GM21526 (cell line): ENCODE results near the gene LIFR.

ENCODE experiments used
- ATAC-seq: cut with Tn5 transposase; IDR thresholded peaks from one replicate; pipeline ENCODE4 v1.9.1; 2021; ENCODE audit warnings: moderate library complexity; ENCODE audit not compliant: unreplicated experiment, low FRiP score

LIFR gene

DNA sequence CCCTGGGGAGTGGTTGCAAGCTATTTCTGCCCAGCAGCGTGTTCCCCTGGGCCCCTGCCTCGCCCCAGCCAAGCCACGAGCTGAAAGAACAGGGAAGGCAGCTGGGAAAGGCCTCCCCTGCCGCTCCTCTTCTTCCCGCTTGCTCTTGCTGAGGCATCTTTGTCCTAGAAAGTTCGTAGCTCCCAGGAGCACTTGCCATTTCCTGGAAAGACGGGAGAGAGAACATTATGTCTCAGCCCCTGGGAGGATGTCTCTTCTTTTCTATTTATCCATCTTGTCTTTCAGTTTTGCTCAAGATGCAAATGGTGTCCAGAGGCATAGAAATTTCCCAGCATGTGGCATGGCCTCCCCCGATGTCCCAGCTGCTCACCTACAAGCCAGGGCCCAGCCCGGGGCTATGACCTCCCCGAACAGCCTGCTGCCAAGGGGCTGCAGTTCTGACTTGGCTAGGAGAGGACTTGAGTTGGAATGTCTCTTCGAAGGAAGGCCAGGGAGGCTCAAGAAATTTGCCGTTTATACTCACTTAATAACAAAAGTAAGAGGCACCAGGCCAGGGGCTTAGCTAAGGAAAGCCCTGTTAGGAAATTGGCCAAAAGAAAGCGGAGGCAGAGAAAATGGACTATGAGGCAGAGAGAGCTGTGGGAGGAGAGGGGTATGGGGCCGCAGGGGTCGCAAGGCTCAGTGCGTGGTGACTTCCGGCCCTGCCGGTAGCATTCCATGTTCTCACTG, 87.3 kb downstream of the LIFR start:
- no peak for ATAC-seq

DNA sequence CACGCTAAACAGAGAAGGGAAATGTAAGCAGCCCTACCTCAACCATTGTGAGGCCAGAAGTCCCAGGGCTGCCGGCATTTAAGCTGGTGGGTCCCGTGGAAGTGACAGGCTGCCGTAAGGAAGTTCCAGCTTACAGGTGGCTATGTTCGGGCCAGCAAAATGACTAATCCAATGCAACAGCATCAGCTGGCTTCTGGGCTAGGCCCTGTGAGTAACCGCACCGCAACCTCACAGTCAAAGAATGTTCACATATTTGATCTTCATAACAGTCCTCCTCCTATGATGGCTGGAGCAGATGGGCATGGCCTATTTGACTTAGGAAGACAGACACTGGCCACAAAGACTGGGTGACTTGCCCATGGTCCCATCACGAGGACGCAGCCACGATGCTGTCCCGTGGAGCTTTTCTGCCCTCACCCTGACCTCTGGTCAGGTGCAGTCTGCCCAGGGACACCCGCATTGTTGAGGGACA, 88.2 kb downstream of the LIFR start:
- no peak for ATAC-seq

DNA sequence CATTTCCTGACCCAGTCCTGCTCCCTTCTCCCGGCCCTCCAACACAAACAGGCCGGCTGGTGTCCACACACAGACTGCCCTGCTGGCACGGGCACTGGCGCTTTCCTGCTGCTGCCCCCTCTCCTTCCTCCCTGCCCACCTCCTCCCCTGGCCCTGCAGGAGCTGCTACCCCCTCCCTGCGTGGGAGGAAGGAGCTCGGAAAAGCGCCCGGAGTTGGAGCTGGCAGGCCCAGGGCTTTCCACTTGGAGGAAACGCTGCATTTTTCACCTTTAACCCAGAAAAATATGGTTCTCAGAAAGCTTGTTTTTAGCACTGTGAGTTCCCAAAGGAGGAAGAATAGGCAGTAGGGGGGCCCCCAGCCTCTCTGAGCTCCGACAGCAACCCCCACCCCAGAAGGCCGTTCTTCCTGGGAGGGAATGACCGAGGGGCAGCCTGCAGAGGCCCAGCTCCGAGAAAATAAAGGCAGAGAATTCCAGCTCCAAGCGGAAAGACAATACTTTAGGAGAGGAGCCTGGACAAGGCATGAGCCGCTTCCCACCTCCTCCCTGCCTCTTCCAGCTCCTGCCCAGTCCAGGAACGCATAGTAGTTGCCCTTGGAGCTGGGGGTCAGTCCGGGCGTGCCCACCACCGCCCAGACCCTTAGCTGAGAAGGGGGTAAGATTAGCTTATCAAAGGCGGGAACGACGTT, 88.9 kb downstream of the LIFR start:
- no peak for ATAC-seq

DNA sequence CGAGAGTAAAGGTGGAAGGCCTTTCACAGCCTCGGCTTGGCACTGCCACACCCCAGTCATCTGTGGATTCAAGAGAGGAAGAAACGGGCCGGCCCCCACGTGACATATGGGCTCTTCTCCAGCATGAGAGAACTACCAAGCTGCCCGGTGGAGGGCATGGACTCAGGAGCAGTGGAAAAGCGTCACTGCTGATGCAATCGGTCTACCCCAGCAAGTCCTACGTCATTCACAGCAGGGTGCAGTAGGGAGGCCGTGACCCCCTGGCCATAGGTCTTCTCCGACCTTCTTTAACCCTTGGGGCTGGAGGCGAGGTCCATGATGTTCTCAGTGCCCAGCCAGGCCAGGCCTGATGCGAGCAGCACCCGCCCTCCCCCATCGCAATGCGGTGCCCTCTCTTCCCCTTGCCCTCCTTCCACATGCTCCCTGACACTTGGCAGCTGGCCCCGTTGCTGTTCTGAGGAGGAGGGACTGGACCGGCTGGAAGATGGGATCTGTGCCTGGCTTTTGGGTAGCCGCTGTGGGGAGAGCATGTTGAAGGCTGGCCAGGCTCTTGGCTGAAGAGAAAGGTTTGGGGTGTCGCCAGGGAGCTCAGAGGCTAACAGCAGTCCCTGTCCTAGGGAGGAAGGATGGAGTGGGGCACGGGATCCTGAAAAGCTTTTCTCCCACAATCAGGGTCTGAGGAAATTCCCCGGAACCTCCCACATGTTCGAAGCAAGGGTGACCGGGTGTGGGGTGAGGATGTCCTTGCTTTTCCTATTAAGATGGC, 89.8 kb downstream of the LIFR start:
- ATAC-seq: no peak

DNA sequence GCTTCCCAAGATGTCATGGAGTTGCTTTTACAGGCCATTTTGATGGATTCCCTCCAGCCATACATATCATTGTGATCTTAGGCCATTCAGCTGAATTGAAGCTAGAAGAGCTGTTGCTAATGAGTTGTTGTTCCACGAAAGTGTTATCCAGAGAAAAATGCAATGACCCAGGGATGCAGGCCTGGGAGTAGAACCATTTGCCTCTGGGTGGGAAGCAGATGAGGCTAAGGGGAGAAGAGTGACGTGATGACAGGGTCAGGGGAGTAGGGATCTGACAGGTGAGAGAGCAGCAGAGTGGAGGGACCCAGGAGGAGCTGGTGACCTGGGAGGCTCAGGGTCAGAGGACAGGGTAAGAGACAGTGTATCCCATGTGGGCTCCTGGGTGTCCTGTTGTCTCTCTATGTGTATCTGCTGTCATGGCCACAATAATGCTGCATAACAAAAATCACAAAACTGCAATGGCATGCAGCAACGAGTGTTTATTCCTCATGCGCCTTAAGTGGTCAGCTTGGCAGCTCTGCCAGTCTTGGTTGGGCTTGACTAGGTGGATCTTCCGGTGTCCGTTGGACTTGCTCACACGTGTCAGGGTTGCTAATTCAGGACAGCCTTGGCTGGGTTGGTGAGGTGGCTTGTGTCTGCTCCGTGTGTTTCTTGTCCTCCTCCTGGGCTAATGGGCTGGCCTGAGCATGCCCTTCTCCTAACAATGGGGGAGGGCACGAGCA, 90.6 kb downstream of the LIFR start:
- ATAC-seq: no peak

DNA sequence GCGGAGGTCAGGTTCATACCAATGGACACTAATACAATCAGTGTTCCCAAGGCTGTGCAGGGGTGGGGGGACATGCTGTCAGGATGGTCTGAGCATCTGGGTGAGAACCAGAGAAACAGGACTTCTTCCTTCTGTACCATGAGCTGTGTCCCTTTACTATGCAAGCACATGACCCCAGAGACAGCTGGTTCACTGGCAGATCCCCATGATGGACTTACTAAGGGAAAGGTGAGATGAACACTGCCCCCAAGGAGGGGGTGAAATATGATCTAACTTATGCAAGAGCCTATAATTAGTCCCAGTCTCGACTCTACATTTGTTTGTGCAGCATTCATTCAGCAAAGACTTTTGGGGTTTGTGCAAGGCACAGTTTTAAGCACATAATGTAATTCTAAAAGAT, 91.4 kb downstream of the LIFR start:
- ATAC-seq: no peak

DNA sequence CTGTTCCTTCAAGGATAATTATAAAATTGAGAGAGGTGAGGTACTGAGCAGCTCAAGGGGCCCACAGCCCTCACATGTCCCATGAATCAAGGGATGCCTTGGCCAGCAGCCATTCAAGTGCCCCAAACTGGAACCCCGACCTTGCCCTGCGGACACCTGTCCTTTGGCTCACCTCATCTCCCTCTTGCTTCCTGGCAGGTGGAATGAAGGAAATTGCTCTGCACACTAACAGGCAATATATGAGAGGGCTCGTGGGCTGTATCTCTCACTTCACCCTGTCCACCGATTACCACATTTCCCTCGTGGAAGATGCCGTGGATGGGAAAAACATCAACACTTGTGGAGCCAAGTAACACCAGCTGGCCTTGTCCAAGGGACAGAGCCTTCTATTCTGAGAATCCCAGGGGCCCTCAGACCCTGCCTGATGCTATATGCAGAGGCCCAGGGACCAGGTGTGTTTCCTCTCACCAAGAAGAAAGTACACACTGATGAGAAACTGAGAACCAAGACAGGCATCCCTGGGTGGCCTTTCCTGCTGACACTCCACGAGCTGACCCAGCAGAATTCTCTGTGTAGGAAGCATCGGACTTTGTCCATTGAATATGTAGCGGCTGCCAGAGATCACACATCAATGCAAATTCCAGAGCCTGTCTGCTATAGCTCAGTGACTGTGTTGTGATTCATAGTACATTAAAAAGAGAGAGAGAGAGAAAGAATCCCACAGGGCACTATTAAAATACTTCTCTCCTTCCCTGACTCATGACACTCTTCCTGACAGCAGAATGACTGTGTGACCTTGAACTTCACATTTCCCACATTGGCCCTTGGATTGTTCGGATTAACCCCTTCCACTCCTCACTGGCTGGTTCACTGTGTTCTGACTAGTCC, 92.6 kb downstream of the LIFR start:
- ATAC-seq: no peak

DNA sequence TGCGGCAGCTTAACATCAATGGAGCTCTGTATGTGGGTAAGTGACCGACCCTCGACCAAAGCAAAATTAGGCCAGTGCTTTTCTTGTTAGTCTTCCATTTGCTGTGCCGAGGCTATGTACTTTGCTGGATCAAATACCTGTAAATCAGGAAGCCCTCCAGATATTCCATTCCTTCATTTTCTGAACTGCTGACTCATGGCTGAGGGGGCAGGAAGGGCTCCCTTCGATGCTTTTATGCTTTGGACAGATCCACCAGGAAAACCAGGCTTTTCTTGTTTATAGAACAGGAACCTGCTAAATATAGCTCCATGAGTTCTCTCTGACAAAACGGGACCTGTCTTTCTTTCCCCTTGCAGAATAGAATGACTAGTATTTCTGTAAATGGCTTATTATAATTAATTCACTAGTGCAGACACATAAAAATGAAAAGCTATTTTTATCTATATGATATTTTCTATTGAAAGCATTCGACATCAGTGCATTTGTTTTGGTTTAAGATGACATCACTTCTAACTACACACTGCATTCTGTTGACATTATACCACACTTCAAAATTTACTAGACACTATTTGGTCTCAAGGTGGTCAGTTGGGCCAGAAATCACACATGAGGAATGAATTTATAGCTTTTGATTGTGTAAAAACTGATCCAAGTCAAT, 93.3 kb downstream of the LIFR start:
- ATAC-seq: no peak

DNA sequence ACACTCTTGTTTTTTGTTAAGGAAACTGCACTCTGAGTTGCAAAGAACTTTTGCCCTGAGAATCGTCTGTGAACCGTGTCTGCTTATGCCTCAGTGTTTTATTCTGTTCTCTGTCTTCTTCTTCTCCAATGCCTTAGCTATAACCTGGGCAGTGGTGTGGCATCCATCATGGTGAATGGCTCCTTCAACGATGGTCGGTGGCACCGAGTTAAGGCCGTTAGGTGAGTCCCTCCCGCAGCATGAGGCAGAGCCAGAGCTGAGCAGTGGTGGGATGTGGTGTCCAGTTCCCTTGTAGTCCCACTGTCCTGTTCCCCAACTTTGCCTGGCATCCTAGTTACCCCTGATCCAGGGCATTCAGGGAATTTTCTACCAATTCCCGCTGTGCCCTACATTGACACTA, 98.3 kb downstream of the LIFR start:
- ATAC-seq: no peak

DNA sequence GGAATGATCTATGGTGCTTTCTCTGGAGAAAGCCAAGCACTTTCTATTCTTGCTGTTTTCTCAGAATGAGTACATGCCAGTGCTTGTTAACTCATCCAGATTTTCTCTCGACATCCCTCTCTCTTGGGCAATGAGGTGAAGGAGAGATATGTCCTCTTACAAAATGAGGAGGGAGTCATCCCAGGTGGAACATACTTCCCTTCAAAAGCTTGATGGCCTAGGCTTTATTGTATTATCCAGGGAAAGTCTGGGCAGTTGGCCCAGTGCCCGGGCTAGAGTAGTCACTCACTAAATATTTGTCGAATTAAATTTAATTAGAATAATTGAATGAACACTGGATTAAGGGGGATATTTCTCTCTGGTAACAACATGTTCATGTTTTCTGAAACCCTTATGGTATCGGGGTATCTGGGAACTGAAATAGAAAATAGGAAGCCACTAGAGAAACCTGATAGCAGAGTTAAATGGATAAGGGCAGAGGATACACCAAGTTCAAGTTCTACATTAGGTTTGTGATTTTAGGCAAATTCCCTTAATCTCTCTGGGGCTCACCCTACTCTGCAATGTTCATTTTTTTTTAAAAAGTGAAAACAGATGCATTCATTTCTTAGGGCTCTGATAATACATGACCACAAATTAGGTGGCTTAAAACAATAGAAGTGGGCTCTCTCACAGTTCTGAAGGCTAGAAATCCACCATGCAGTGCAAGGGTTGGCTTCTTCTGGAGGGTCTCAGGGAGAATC, 99.6 kb downstream of the LIFR start:
- no peak for ATAC-seq

DNA sequence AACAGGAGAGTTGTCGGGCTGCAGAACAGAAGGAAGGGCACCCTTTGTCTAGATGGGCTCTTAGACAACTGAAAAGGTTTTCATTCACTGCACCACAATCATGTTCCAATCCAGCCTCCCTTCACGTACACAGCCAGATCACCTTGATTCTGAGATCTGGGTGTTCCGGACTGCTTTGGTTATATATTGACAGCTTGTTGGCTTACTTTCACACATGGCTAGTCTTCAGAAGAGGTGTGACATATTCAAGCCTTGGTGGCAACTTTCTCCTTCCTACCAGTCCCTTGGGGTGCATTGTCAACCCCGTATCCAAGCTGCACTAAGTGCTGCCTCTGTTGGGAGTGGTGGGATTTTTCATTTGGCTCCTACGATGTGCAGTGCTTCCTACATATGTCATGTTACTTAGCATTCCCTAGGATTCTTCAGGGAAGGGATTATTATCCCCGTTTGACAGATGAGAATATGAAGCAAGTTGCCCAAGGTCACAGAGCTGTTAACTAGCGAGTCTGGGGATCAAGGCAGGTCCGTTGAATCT, 100.6 kb downstream of the LIFR start:
- no peak for ATAC-seq

DNA sequence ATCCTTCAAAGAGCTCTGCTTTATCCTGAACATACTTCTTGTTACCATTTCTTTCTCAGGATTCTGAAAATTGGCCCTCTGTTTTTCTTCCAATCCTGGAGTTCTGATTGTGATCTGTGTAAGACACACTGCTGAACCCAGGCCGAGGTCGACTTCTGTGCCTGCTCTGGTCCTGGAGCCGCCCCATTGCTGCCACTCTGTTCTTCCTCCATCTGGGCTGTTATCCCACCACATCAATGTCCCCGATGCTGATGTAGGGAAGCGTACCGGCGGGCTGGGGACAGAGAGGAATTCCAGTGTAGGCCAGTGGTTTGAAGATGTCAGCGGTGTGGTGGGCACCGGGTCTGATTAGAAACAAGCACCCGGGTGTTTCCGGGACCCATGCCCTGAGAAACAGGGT, 102.5 kb downstream of the LIFR start:
- peak; percentile 6 for ATAC-seq

DNA sequence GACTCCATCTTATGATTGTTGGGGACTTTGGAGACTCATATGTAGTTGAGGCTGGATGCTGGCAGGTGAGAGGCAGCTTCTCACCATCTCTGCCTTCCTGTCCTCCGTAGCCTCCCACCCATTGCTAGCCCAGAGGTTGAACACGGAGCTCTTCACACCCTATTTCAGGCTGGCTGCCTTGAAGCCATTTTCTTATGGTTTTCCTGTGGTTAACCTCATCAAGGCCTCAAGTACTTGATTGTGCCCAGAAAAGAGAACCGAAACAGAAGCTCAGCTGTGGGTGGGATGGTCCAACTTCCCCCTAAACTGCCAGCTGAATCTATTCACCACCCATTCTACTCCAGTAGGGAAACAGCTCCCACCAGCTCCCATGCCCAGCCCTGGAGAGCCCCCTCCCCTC, 102.9 kb downstream of the LIFR start:
- ATAC-seq: peak; percentile 99

DNA sequence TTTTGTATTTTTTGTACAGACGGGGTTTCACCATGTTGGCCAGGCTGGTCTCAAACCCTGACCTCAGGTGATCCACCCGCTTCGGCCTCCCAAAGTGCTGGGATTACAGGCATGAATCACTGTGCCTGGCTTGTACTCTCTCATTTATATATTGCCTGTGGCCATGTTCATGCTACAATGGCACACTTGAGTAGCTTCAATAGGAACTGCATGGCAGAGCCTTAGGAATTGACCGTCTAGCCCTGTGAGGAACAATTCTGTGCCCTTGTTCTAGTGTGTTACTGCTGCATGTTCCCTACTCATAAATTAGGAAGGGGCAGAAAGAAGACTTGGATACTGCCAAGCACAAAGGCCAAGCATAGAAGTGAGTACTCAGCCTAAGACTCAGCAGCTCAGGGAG, 104.2 kb downstream of the LIFR start:
- no peak for ATAC-seq

DNA sequence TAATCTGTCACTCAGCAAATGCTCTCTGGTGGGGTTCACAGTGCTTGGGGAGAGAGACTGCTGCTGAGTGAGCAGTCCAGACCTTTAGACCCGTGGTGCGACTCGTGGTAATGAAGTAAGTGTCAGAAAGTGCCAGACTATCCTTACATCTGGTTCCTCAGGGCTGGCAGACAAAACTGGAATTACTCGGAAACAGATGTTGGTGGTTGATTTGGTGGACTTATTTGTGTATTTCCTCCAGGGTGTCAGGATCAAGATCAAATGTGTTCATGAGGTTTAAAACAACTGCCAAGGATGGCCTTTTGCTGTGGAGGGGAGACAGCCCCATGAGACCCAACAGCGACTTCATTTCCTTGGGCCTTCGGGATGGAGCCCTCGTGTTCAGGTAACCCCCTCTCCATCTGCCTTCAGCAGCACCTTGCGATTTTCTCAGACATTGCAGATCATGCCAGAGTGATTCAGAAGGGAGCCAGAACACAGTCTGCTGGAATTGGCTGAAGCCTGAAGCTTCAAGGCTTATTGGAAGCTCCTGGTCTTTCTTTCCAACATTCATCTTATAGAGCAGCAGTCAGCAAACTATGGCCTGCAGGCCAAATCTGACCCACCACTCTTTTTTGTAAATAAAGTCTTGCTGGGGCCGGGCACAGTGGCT, 105.2 kb downstream of the LIFR start:
- ATAC-seq: no peak

DNA sequence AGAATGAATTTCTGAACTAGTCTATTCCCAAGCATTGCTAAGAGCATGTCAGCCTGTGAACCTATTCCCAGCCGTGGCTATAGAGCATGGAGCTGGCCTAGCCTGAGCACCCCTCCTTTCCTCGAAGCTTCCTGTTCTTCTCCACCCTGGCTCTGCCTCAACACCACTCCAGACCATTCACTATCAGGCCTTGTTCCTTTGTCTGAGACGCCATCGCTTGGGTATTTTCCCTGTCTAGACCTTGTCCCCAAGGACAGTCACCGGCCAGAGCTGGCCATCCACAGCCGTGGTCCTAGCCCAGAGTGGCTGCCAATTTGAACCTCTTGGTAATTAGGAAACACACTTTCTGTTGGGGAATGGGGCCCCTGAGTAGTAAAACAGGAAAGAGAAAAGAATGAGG, 105.8 kb downstream of the LIFR start:
- no peak for ATAC-seq

DNA sequence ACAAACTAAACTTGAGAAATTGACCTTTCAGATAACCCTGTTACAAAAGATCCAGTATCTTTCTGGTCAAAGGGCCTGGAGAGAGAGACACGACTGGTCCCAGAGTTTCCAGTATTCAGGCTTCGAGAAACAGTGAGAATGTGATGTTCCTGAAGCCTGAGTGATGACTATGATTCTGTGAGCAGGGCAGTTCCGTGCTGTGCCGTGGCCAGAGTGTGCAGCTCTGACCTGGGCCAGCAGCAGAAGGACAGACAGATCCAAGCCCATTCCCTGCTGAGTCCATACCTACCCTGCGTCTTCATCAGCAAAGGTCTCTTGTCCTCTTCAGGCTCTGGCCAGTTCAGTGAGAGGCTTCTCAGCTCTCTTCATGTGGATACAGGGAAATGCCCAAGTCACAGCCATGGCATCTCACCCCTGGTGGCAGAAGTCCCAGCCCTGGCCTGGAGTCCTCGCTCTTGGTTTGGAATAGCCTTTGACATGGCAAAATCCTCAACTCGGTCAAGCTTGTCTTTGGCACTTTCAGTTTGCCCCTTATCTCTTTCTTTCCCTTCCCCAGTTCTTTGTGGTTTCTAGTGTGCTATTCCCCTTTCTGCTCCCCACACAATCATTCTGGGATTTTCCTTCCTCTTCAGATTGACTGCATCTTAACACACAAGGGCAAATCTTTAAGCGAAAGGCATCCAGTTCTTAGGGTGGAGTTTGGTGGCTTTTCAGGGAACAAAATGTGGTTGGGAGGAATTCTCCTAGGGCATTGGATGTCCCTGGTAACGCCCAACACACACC, 107.7 kb downstream of the LIFR start:
- ATAC-seq: no peak
